Activated CD8-positive, alpha-beta memory T cell treated with anti-CD3 and anti-CD28 coated beads for 24 hours (primary cell): ENCODE measurements around the gene UNC5CL.
A peak's percentile ranks its signal among the peaks of the same experiment; 100 is the strongest.

Experiments used
- DNase-seq: peaks from one replicate; pipeline ENCODE4 v3.0.0-alpha.2; 2020

Gene UNC5CL

GRCh38 chr6:41039060-41039998 lies at the start of gene UNC5CL:
Gene UNC5CL (minus strand): TSS chr6:41039221. CDS start chr6:41035074, 4,147 bp downstream.
- peak; percentile 70 for DNase-seq

- no peak for DNase-seq
These were observed 49.4 kb upstream of the UNC5CL start for GRCh38 chr6:41088451-41088850.

- DNase-seq = no peak
These were observed 46.2 kb upstream of the UNC5CL start for GRCh38 chr6:41085182-41085581.

GRCh38 chr6:41083072-41083471 lies 44.1 kb upstream of the UNC5CL start:
- DNase-seq = no peak

- no peak for DNase-seq
These were observed 41.6 kb upstream of the UNC5CL start for GRCh38 chr6:41080621-41081020.

GRCh38 chr6:41079080-41079479 lies 40.1 kb upstream of the UNC5CL start:
- DNase-seq = no peak

- DNase-seq = no peak
These were observed 39.1 kb upstream of the UNC5CL start for GRCh38 chr6:41078101-41078500.

GRCh38 chr6:41077536-41077935 lies 38.5 kb upstream of the UNC5CL start:
- DNase-seq = no peak

- no peak for DNase-seq
These were observed 36.9 kb upstream of the UNC5CL start for GRCh38 chr6:41075651-41076626.

- DNase-seq = no peak
These were observed 35.8 kb upstream of the UNC5CL start for GRCh38 chr6:41074692-41075436.

- no peak for DNase-seq
These were observed 35.1 kb upstream of the UNC5CL start for GRCh38 chr6:41073968-41074691.

- peak; percentile 88 for DNase-seq
These were observed 34.4 kb upstream of the UNC5CL start for GRCh38 chr6:41073203-41073967.

GRCh38 chr6:41072836-41073202 lies 33.8 kb upstream of the UNC5CL start, which contains the start of gene NFYA:
Gene NFYA (plus strand): TSS chr6:41072974. CDS start chr6:41079090, 6,116 bp downstream.
- peak; percentile 100 for DNase-seq

GRCh38 chr6:41071923-41072835 lies 33.2 kb upstream of the UNC5CL start, which contains the start of gene OARD1:
Gene OARD1 (minus strand): TSS chr6:41072356. CDS start chr6:41071634, 722 bp downstream.
- DNase-seq = peak; percentile 100

GRCh38 chr6:41071501-41071922 lies 32.5 kb upstream of the UNC5CL start:
- DNase-seq = no peak

GRCh38 chr6:41066867-41067304 lies 27.9 kb upstream of the UNC5CL start:
- peak; percentile 76 for DNase-seq

GRCh38 chr6:41065550-41066026 lies 26.6 kb upstream of the UNC5CL start:
- no peak for DNase-seq

- no peak for DNase-seq
These were observed 25.8 kb upstream of the UNC5CL start for GRCh38 chr6:41064841-41065240.

GRCh38 chr6:41063884-41064285 lies 24.9 kb upstream of the UNC5CL start:
- no peak for DNase-seq

GRCh38 chr6:41062056-41062455 lies 23.0 kb upstream of the UNC5CL start:
- no peak for DNase-seq
